GM19395 (cell line): ENCODE measurements around the gene SMYD3.
"Not testable (repeated sequence)": the region's sequence is repeated elsewhere in the genome, so short reads cannot be mapped to it uniquely, and the experiment has no call there.

Source experiments
- ATAC-seq: cut with Tn5 transposase; IDR thresholded peaks from one replicate; pipeline ENCODE4 v1.9.1; 2021; ENCODE audit warnings: mild to moderate bottlenecking, moderate library complexity; ENCODE audit not compliant: unreplicated experiment

The SMYD3 gene

GRCh38 chr1:245714027-245714426 is 793.1 kb downstream of the SMYD3 start:
- not testable (repeated sequence) for ATAC-seq

- no peak for ATAC-seq
Measured at GRCh38 chr1:245710961-245711903, 795.8 kb downstream of the SMYD3 start.

- ATAC-seq: no peak
Measured at GRCh38 chr1:245707941-245708340, 799.1 kb downstream of the SMYD3 start.

GRCh38 chr1:245704765-245705164 is 802.3 kb downstream of the SMYD3 start:
- ATAC-seq: no peak

GRCh38 chr1:245704341-245704740 is 802.7 kb downstream of the SMYD3 start:
- no peak for ATAC-seq

- ATAC-seq: no peak
Measured at GRCh38 chr1:245702346-245702745, 804.7 kb downstream of the SMYD3 start.

GRCh38 chr1:245701631-245702030 is 805.4 kb downstream of the SMYD3 start:
- ATAC-seq: no peak

GRCh38 chr1:245700631-245701030 is 806.4 kb downstream of the SMYD3 start:
- no peak for ATAC-seq
